ENCODE data around the gene APBB1IP. TPM values are rescaled to one million over a fixed set of nuclear protein-coding genes. Genes with fewer than 3 reads are reported as not detected.
"Not testable (repeated sequence)": the region's sequence is repeated elsewhere in the genome, so short reads cannot be mapped to it uniquely, and the experiment has no call there.

Gene APBB1IP
- total RNA-seq, 2 donors from 2014 or later: 2.3 to 4.0 TPM

GRCh38 chr10:26566525-26567350, 128.6 kb downstream of the APBB1IP start:
- Histone ChIP-seq H3K4me3 (peak overlapping the region in 1 of 2 donors; percentile 20), H3K4me1 (no peaks in the 10 kb centered on the region), H3K27me3 (no peaks in the 10 kb centered on the region), H3K9me3 (no peaks in the 10 kb centered on the region), H3K36me3 (replicated peaks in 1 of 2; ENCODE audit: insufficient read depth in 1 of 2, low read depth in 2 of 2) (no peaks in the 10 kb centered on the region), H3K27ac (no peak overlapping the region)
- ATAC-seq (peak; percentile 24), DNase-seq (peak in 2 of 4 donors; percentile 12 to 38)
- TF ChIP-seq CTCF (IDR thresholded peaks at IDR 0.05): no peak
- no peak for TF ChIP-seq POLR2A (IDR thresholded peaks at IDR 0.05)
- intact Hi-C loops (cut with DNase I): loop anchor here (10.0 kb wide), 1 partner anchor 222 kb away; no protein-coding TSS in a partner anchor
- 11 to 35% methylated on average over 26 to 34 of the region's 64 CpGs for WGBS, 2 donors

DNA sequence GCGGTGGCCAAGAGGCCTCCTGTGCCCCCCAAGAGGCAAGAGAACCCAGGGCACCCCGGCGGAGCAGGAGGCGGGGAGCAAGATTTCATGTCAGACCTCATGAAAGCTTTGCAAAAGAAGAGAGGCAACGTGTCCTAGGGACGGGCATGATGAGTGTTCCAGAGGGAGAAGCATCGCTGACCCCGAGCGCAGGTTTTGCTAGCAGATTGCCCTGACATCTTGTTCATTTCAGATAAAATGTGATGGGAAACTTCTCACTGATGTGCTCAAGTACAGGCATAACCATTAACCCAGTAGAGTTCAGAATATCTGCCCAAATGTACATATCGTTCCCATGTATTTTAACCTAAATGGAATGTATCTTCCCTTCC, 129.2 kb downstream of the APBB1IP start:
- no peaks in the 10 kb centered on the region for H3K27me3 ChIP-seq
- no peaks in the 10 kb centered on the region for H3K36me3 ChIP-seq (replicated peaks in 1 of 2; ENCODE audit: insufficient read depth in 1 of 2, low read depth in 2 of 2)
- ATAC-seq (peak; percentile 18), DNase-seq (no peak)
- no peak overlapping the region for H3K27ac ChIP-seq
- no peak overlapping the region for H3K4me3 ChIP-seq
- no peak for TF ChIP-seq CTCF (IDR thresholded peaks at IDR 0.05)
- TF ChIP-seq POLR2A (IDR thresholded peaks at IDR 0.05): no peak
- no peaks in the 10 kb centered on the region for H3K4me1 ChIP-seq
- no peaks in the 10 kb centered on the region for H3K9me3 ChIP-seq
- 11 to 26% methylated on average over 6 to 7 of the region's 10 CpGs for WGBS, 2 donors
- intact Hi-C loops (cut with DNase I): loop anchor here (10.0 kb wide), 1 partner anchor 223 kb away; no protein-coding TSS in a partner anchor

DNA sequence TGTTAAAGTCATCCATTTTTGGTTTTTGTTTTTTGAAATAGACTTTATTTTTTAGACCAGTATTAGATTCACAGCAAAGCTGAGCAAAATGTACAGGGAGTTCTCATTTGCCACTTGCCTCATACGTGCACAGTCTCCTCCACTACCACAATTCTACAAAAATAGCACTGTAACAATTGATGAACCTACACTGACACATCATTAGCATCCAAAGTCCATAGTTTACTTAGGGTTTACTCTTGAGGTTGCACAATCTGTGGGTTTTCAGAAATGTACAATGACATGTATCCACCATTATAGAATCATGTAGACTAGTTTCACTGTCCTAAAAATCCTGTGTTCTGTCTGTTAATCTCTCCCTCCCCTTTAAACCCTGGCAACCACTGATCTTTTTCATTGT, 133.5 kb downstream of the APBB1IP start:
- Histone ChIP-seq H3K9me3 (no peaks in the 10 kb centered on the region), H3K4me1 (no peaks in the 10 kb centered on the region), H3K36me3 (replicated peaks in 1 of 2; ENCODE audit: insufficient read depth in 1 of 2, low read depth in 2 of 2) (no peaks in the 10 kb centered on the region), H3K27me3 (no peaks in the 10 kb centered on the region), H3K27ac (no peak overlapping the region), H3K4me3 (no peak overlapping the region)
- TF ChIP-seq CTCF (IDR thresholded peaks at IDR 0.05) (no peak), POLR2A (IDR thresholded peaks at IDR 0.05) (no peak)
- 35 to 46% methylated on average over 1 of the region's 1 CpG for WGBS, 2 donors
- ATAC-seq (no peak), DNase-seq (no peak)
- intact Hi-C loops (cut with DNase I): no loop called here

- no peak overlapping the region for H3K4me3 ChIP-seq
- H3K9me3 ChIP-seq: no peaks in the 10 kb centered on the region
- no peaks in the 10 kb centered on the region for H3K27me3 ChIP-seq
- WGBS, 2 donors: 19 to 28% methylated on average over 2 of the region's 2 CpGs
- intact Hi-C loops (cut with DNase I): no loop called here
- DNase-seq (no peak), ATAC-seq (no peak)
- no peaks in the 10 kb centered on the region for H3K4me1 ChIP-seq
- H3K36me3 ChIP-seq (replicated peaks in 1 of 2; ENCODE audit: insufficient read depth in 1 of 2, low read depth in 2 of 2): no peaks in the 10 kb centered on the region
- TF ChIP-seq CTCF (IDR thresholded peaks at IDR 0.05) (no peak), POLR2A (IDR thresholded peaks at IDR 0.05) (no peak)
- H3K27ac ChIP-seq: no peak overlapping the region
Measured at GRCh38 chr10:26573674-26574073, 135.5 kb downstream of the APBB1IP start.

DNA sequence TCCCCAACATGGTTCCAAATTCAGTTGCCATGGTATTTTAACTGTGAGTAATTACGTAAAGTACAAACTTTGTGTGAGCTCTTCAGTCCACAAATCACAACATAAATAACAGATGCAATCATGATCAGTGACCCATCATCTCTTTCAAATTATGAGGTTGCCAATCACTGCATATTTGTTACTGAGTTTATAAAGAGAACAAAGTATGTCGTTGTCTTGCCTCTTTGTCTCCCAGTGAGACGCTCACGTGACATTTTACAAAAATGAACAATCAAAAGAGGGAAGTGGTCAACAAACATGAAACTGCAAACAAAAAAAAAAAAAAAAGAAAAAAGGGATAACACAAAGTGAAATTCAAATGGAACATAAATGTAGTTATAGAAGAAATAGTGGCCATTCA, 136.6 kb downstream of the APBB1IP start:
- Histone ChIP-seq H3K27ac (no peak overlapping the region), H3K27me3 (no peaks in the 10 kb centered on the region), H3K4me3 (no peak overlapping the region), H3K9me3 (no peaks in the 10 kb centered on the region), H3K36me3 (replicated peaks in 1 of 2; ENCODE audit: insufficient read depth in 1 of 2, low read depth in 2 of 2) (no peaks in the 10 kb centered on the region), H3K4me1 (no peaks in the 10 kb centered on the region)
- no peak for ATAC-seq
- no peak for TF ChIP-seq CTCF (IDR thresholded peaks at IDR 0.05)
- no peak for TF ChIP-seq POLR2A (IDR thresholded peaks at IDR 0.05)
- intact Hi-C loops (cut with DNase I): no loop called here
- WGBS, 2 donors: 68 to 77% methylated on average over 4 of the region's 4 CpGs
- no peak for DNase-seq

GRCh38 chr10:26578371-26578770, 140.2 kb downstream of the APBB1IP start:
- 70 to 78% methylated on average over 6 of the region's 6 CpGs for WGBS, 2 donors
- ATAC-seq; H3K27me3 ChIP-seq; H3K36me3 ChIP-seq (replicated peaks in 1 of 2; ENCODE audit: insufficient read depth in 1 of 2, low read depth in 2 of 2); H3K27ac ChIP-seq; intact Hi-C loops (cut with DNase I); H3K4me3 ChIP-seq; DNase-seq; H3K4me1 ChIP-seq; H3K9me3 ChIP-seq: not testable (repeated sequence)
